DND-41 (cell line): Measurements from ENCODE around the gene TH.

Experiments
- ATAC-seq: fragments of 200-7000 bp; cut with Tn5 transposase; 3 replicates; pipeline ENCODE4 v1.9.1; 2021; ENCODE audit warnings: low read depth; ENCODE audit not compliant: insufficient read depth
- DNase-seq: peaks from one replicate; pipeline ENCODE4 v3.0.0-alpha.2; 2020
- H2AFZ ChIP-seq: 2 replicates; pipeline ENCODE4 v1.6.0; 2012; ENCODE audit warnings: low read depth, low read length
- H3K27ac ChIP-seq: 2 replicates; pipeline ENCODE4 v1.5.1; 2012; ENCODE audit warnings: low read length, inconsistent platforms
- H3K27me3 ChIP-seq: fragments of 200-600 bp; sonication (generic); 2 replicates; pipeline ENCODE4 v1.6.0; 2012; ENCODE audit warnings: low read length, mild to moderate bottlenecking, inconsistent platforms; ENCODE audit not compliant: insufficient read depth, poor library complexity
- H3K36me3 ChIP-seq: 2 replicates; pipeline ENCODE4 v1.5.1; 2012; ENCODE audit warnings: low read length, inconsistent platforms; ENCODE audit not compliant: insufficient read depth
- H3K4me1 ChIP-seq: 2 replicates; pipeline ENCODE4 v1.5.1; 2012; ENCODE audit warnings: mild to moderate bottlenecking, low read length; ENCODE audit not compliant: insufficient read depth
- H3K4me2 ChIP-seq: 2 replicates; pipeline ENCODE4 v1.6.0; 2012; ENCODE audit warnings: mild to moderate bottlenecking, moderate library complexity, low read length, inconsistent platforms; ENCODE audit not compliant: insufficient read depth
- H3K4me3 ChIP-seq, 2 experiments: fragments of 200-600 bp in 1 of 2; shearing (Covaris generic) in 1 of 2; 2 replicates each; pipeline ENCODE4 v1.5.1; 2012 to 2016; ENCODE audit warnings: inconsistent platforms in 2 of 2, low read length in 2 of 2, mild to moderate bottlenecking in 2 of 2, low read depth in 1 of 2, moderate library complexity in 1 of 2
- H3K79me2 ChIP-seq: 2 replicates; pipeline ENCODE4 v1.6.0; 2012; ENCODE audit warnings: low read length, inconsistent platforms; ENCODE audit not compliant: insufficient read depth
- H3K9ac ChIP-seq: 2 replicates; pipeline ENCODE4 v1.6.0; 2012; ENCODE audit warnings: low read depth, mild to moderate bottlenecking, inconsistent platforms, low read length, moderate library complexity
- H3K9me3 ChIP-seq: 2 replicates; pipeline ENCODE4 v1.5.1; 2012; ENCODE audit warnings: low read length, moderate library complexity, mild to moderate bottlenecking, inconsistent platforms; ENCODE audit not compliant: insufficient read depth, severe bottlenecking
- H4K20me1 ChIP-seq: 2 replicates; pipeline ENCODE4 v1.6.0; 2012; ENCODE audit warnings: low read length; ENCODE audit not compliant: insufficient read depth
- CTCF ChIP-seq: IDR thresholded peaks from 2 replicates; pipeline ENCODE4 v1.5.1; 2012; ENCODE audit warnings: borderline replicate concordance, low read length, moderate library complexity, mild to moderate bottlenecking; ENCODE audit not compliant: poor library complexity, severe bottlenecking; ENCODE audit errors: extremely low read depth
- EZH2 ChIP-seq: IDR thresholded peaks from 3 replicates; pipeline ENCODE4 v1.6.1; 2012; ENCODE audit warnings: borderline replicate concordance, low read depth, mild to moderate bottlenecking, moderate library complexity, low read length, inconsistent platforms; ENCODE audit not compliant: severe bottlenecking

Gene TH

GRCh38 chr11:2171591-2172003, at the start of gene TH:
TH (minus strand) TSS chr11:2171815; CDS start chr11:2171786, 29 bp downstream.
- Histone ChIP-seq H3K27ac (no peak within 1 kb of the TSS), H3K9ac (no peak within 1 kb of the TSS)

GRCh38 chr11:2221024-2221423, 49.4 kb upstream of the TH start:
- Histone ChIP-seq H3K36me3 (no peaks in the 10 kb centered on the region), H4K20me1 (no peaks in the 10 kb centered on the region), H3K4me1 (no peaks in the 10 kb centered on the region), H3K27ac (no peak overlapping the region), H3K9me3 (no peaks in the 10 kb centered on the region), H3K9ac (no peak overlapping the region), H3K4me3 (no peak overlapping the region), H3K79me2 (no peaks in the 10 kb centered on the region), H2AFZ (no peak overlapping the region), H3K4me2 (no peak overlapping the region), H3K27me3 (no peaks in the 10 kb centered on the region)
- TF ChIP-seq EZH2: no peak
- TF ChIP-seq CTCF: no peak
- no peak for ATAC-seq
- DNase-seq: no peak

More at GRCh38 chr11:2171591-2172003, at the start of gene TH:
- no peaks in the 10 kb centered on the region for H3K27me3 ChIP-seq
- no peak for ATAC-seq
- H3K4me3 ChIP-seq: no peak within 1 kb of the TSS
- TF ChIP-seq CTCF (no peak), EZH2 (no peak)
- no peaks in the 10 kb centered on the region for H3K36me3 ChIP-seq
- H3K4me2 ChIP-seq: no peak within 1 kb of the TSS
- H3K9me3 ChIP-seq: no peaks in the 10 kb centered on the region
- no peak for DNase-seq
- no peaks in the 10 kb centered on the region for H3K4me1 ChIP-seq
- H2AFZ ChIP-seq: no peak within 1 kb of the TSS
- H3K79me2 ChIP-seq: no peaks in the 10 kb centered on the region
- H4K20me1 ChIP-seq: no peaks in the 10 kb centered on the region

- Histone ChIP-seq H3K36me3 (no peaks in the 10 kb centered on the region), H3K4me3 (no peak overlapping the region), H3K4me2 (no peak overlapping the region), H3K4me1 (no peaks in the 10 kb centered on the region), H2AFZ (no peak overlapping the region), H3K79me2 (no peaks in the 10 kb centered on the region), H4K20me1 (no peaks in the 10 kb centered on the region), H3K9ac (no peak overlapping the region), H3K9me3 (no peaks in the 10 kb centered on the region), H3K27ac (no peak overlapping the region), H3K27me3 (no peaks in the 10 kb centered on the region)
- no peak for TF ChIP-seq CTCF
- no peak for TF ChIP-seq EZH2
- no peak for ATAC-seq
- DNase-seq: no peak
Measured at GRCh38 chr11:2220173-2220771, 48.7 kb upstream of the TH start.
